Stimulated activated CD4-positive, alpha-beta T cell treated with anti-CD3 and anti-CD28 coated beads, Interleukin-15, amount 100 ng/mL, for 24 hours (primary cell): ENCODE measurements around the gene ERP29.

Source experiments
- DNase-seq: peaks from one replicate; pipeline ENCODE4 v3.0.0-alpha.2; 2020

The ERP29 gene

GRCh38 chr12:112049351-112049750, 36.1 kb downstream of the ERP29 start:
- DNase-seq, result no peak

GRCh38 chr12:112061137-112061536, 47.9 kb downstream of the ERP29 start:
- DNase-seq, result no peak

- DNase-seq, result no peak
Observed at GRCh38 chr12:112063273-112063672, 50.0 kb downstream of the ERP29 start.

- no peak for DNase-seq
Observed at GRCh38 chr12:112066566-112066965, 53.3 kb downstream of the ERP29 start.
